GM18520 (cell line): ENCODE results near the gene PCSK5.

ENCODE experiments used
- ATAC-seq: cut with Tn5 transposase; IDR thresholded peaks from one replicate; pipeline ENCODE4 v1.9.1; 2021; ENCODE audit not compliant: unreplicated experiment

The PCSK5 gene

DNA sequence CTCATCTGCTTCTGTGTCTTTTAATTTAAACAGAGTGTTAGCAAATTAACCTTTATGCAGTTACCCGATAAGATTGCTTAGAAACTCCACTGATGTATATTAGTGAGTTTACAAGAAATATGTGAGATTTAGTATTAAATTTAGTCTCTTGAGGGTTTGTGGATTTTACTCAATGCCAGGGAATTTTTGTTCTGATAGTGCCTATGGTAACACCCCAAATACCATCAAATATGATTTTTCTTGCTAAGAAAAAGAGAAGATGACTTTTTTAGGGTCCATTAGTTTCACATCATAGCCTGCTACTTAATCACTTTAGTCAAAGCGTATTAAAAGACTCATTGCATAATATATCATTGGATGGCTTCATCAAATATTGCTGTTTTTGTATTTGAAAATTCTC, 224.9 kb downstream of the PCSK5 start:
- no peak for ATAC-seq

DNA sequence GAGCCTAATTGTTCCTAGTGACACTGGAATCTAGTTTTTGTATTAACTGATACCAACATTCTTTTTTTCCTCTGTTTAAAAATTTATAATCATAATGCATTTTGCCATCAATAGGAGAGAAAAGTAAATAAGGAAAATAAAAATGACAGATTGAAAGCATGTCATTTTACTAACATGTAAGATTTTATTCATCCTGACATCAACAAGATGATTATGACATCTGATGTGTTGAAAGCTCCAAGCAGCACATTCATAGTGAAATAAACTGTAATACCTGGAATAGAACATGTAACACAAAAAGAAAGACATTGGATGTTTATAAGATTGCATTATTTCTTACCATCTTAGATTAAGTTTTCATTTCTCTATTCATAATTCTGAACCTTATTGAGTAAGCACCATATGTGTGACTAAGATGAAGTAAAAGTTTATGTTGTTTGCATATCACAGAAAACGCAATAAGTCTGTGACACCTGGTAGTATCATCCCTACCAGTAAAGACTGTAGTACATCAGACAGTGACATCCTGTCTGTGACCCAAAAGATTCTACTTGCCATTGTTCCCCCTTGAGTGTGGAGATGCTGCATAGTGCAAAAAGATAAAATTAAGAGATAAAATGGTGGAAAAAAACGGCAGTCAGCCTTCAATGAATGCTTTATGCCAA, 225.6 kb downstream of the PCSK5 start:
- ATAC-seq: no peak

DNA sequence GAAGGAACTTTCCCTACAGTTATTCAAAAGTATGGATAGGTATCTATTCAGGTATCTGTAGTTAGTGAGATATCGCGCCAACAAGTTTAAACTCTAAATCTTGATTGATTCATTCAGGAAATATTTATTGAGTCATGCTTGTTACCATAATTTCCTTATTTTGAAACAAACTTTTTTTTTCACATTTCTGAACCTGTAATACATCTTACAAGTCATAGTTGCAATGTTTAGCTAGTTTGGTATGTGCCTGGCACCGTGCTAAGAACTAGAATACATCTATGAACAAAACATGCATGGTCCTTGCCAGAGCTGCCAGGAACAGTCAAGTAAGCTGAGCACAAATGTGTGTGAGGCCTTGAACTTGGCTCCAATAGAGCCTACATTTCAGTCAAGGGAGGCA, 226.4 kb downstream of the PCSK5 start:
- ATAC-seq: no peak

DNA sequence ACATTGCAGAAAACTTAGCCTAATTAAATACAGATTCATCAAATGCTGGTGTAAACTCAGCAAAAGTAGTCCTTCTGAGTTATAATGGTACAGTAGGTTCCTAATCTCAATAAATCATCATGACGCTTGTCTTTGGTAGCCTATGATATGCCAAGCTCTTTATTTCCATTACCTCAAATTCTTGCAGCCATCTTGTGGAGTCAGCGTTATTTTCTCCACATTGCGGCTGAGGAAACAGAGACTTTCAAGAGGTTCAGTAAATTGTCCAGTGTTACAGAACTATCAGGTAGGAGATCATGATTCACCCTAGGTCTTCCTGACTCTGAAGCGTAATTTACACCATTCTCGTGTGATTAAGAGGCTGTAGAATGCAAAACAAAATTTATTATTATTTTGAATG, 237.2 kb downstream of the PCSK5 start:
- ATAC-seq: no peak

DNA sequence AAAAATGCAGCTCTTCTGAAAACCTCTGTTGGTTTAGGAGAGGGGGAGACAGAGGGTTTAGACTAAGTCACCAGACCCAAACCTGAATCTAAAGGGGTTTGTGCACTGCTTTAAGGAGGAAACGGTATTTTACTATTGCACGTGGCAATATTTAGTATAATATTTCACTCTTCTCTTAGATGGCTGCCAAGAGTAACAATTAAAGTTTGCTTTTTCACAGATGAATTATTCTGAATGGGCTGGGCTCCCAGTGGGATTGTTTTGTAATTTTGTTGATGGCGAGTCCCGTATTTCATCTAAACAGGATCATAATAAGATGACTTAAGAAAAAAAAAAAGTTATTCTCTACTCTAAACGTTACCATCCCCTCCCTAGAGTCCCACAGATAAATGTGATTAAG, 245.4 kb downstream of the PCSK5 start:
- ATAC-seq: no peak

DNA sequence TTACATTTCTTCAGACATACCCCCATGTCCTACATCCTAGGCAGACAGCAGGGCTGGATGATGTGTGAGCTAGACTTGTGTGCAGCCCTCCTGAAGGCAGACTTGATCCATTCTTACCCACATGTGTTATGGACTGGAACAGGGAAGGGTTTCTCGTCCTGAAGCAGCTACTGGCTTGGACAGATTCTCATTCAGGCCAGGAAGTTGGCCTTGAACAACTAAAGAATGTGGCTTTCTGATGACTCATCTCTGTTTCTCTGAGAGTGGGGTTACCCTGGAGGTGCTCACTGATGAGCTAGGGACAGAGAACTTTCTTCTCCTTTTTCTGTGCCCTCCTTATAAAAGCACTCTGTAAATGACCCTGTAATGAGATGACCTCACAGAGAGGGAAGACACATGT, 246.5 kb downstream of the PCSK5 start:
- ATAC-seq: no peak

DNA sequence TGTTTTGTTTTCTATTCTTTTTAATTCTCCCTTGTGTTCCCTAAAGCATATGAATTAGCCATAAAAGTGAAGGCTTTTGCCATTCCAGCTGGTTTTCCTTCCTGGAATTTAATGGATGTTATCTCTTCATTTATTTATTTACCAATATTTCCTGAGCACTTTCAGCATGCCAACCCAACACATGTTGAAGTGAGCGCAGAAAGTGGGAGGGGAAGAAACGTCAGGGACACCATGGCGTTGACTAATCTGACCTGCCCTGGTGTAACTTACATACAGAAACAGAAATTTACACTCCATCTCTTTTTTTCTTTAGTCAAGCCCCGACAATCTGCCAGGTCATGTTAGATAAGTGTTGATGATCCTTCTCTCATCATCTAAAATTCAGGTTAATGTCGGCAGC, 247.5 kb downstream of the PCSK5 start:
- no peak for ATAC-seq

DNA sequence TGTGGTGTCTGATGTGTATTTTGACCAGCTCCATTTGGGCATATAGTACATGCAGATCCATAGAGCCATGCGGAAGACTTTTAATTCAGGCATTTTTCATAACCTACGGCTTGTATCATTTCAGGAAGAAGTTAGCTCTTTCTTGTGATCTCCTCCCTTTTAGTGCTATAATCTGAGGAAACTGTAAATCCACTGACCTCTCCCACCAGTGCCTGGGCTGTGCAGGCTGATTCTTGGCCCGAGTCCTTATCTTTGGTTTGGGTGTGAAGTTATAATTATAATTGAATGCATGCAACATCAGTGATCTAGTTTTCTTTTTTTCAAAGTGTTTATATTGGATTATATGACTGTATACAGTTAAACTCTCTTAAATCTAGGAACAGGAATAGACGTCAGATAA, 247.9 kb downstream of the PCSK5 start:
- ATAC-seq: no peak

DNA sequence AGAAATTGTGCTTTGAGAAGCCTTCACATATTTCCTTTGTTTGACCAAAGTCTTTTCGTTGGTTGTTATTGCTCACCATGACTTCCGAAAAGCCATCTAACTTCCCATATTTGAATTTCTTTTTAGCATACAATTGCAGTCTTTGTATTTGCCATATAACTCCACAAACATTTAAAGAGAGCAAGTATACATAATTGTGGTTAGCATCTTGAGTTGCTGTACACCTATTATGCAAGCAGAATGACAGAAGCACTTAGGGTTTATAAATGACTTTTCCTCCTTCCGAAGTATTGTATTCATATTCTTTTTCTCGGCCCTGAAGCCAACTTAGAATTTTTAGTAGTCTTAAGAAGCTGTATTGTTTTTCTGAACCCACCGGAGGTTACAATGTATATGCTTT, 253.4 kb downstream of the PCSK5 start:
- ATAC-seq: no peak

DNA sequence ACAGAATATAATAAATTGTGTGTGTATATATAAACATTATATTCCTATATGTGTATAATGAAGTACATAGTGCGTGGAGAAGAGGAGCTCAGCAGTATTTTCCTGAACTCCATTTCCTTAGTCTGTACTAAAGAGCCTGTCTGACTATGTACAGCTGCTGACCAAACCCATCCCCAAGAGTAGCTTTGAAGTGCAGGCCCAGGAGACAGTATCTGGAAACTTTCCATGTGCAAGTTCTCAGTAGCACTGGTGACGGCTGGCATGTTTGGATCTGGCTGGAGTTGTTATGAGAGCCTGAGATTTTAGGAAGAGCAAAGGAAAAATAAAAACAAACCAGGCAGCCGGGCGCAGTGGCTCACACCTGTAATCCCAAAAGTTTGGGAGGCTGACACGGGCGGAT, 259.5 kb downstream of the PCSK5 start:
- no peak for ATAC-seq

DNA sequence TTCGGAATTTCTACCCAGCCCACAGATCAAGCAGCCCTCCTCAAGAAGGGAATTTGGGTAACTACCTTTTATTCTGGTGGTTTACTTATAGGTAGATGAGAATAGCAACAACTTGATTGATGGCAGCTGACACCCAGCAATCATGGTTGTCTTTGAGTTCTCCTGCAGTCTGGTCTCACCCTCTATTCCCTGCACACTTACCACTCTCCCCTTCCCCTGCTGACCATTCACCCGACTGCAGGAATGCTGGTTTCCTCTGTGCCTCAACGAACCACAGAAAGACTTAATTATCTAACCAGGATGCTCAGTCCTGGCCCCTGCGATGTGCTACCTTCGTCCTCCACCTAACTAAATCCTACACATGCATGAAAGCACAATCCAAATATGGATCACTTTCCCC, 260.8 kb downstream of the PCSK5 start:
- ATAC-seq: no peak

DNA sequence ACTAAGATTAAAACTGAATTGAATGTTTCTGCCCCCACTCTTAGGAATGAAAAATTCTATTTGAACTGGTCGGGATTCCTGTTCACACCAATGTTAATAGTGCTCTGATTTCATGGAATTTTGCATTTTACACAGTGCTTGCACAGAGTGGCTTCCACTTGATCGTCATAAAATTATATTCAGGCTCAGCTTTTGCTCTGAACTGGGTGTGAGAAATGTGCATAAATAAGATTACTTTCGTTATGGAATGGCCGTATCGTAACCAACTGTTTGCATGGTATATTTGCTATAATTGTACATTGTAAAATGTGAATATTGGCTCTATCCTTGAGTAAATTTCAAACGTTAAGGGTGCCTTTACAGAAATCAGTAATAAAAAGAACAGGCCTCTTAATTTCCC, 262.9 kb downstream of the PCSK5 start:
- ATAC-seq: no peak

DNA sequence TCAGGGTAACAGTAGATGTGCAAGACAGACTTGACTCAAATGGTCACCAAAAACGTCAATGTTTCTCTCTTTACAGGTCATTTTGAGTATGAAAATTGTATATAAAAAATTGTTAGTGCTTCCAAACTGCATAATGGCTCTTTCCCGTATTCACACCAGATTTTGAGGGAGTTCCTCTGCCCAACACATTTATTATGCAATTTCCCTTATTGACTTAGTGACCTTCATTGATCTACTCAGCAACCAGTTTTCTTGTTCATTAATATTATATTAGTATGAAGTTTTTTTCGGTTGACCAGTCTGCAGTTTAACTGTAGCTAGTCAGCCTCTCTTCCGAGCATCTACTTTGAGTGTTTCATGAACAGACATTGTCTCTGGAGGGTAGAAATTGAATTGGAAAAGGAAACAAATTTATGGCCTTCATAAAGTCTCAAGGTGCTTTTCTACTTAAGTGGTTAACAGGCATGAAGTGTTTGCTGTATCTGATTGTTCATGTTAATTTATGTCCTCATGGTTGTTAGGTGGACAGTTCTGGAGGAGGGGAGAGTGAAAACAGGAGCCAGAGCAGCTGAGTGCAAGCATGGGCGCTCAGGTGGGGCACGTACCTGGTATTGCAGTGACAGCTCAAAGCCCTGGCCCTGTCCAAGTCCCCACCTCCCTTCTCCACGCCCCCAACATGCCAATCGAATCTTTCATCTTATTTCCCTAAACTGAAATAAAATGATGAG, 263.6 kb downstream of the PCSK5 start:
- no peak for ATAC-seq

DNA sequence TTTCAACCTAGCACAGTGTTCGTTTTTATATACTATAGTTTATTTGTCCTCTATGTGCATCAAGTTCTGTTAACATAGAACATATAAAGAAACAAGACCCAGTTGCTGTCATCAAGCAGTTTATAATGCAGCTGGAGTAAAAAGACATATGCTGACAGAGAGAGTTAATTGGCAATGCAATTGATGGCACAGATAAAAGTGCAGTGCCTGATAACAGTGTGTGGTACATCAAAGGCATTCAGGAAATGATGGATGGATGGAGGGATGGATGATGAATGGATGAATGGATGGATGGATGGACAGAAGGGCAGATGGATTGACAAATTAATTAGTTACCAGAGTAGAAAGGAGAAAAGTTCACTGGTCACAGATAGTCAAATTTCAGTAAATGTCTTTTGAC, 264.9 kb downstream of the PCSK5 start:
- ATAC-seq: no peak

DNA sequence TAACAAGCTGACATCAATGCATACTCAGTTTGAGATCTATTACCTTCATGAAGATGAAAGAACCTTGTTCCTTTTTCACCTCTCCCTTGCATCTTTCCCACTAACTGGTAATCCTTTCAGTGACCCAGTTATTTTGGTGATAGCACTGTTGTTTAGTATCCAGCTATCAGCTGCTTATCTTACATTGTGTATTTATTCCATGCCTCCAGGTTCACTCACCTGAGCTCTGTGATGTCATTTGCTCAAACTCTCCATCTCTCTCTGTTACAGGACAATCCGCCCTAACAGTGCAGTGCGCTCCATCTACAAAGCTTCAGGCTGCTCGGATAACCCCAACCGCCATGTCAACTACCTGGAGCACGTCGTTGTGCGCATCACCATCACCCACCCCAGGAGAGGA, 268.2 kb downstream of the PCSK5 start:
- ATAC-seq: no peak

DNA sequence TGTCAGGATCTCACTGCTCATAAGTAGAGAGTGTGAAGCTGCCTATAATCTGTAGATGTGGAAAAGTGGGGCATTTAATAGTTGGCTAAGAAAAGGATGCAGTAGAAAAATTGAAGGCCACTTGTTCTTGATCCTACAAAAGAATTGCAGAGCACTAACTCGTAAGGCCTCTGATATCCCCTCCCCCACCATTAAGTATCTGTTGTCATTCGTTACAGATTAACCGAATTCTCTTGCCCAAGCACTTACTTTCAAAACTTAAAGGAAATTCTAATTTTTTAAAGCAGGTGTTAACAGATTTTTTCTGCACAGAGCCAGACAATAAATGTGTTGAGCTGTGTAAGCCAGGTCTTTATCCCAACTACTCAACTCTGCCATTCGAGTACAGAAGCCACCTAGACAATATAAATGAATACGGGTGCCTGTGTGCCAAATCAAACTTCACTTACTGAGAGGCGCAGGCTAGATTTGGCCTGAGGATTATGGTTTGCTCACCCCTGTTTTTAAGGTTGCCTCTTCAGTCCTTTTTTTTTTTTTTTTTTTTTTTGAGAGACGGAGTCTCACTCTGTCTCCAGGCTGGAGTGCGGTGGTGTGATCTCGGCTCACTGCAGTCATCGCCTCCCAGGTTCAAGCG, 268.9 kb downstream of the PCSK5 start:
- no peak for ATAC-seq

DNA sequence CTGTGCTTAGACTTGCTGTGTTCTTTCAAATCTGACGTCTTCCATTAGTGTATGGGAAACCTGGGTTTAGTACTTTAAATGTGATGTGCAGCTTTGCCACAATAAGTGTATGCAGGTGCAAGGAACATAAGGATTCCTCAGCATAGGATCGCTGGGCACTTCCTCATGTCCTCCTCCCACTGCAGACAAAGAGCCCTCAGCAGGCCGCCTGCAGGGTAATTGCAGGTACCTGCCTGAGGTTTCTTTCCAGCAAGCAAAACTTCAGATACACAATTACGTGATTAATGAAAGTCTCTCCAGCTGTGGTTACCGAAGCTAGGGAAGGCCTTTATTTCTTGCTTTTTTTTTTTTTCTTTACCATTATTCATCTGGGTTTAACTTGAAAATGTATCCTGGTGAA, 270.6 kb downstream of the PCSK5 start:
- no peak for ATAC-seq

DNA sequence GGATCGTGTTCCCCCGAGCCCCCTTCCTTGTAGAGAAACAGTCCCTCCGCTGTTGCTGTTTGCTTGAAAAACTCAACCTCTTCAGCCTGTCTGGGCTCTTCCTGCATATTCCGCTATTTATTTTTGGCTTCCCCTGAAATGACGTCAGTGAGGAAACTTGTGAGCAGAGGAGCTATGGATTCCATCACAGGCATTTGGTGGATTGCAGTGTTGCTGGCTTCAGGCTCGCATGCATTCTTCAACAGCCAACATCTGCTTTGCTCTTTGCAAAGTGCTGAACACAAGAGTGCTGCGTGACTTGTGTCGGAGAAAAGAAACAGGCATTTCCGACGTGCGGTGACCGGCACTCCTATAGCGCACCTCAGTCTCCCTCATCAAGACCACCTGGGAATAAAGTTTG, 271.1 kb downstream of the PCSK5 start:
- ATAC-seq: no peak

DNA sequence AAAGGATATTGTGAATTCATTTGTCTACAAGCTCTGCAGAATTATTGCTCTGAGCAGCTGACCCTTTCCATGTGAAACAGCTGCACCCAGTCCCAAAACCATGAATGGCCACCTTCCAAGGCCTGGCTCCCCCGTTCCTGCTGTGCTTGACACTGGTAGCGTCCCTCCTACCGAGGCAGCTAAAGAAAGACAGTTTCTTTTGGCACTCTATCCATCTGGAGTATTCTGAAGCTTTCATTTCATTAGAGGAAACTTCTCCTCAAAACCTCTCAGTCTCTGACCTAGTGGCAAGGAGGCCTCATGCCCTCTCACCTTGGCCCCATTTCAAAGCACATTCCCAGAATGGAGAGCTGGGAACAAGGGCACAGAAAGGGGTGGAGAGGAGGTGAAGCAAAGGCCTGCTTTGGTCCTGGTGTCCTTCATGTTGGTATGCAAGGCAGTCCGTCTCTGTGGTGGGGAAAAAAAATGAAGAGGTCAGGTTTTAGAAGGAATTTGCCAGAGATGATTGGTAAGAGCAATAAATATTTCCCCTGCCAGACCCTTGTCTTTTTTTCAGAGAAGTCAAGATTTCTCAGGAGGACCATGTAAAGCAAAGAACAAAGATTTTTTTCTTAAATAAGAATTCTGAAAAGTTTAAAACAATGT, 271.7 kb downstream of the PCSK5 start:
- no peak for ATAC-seq

DNA sequence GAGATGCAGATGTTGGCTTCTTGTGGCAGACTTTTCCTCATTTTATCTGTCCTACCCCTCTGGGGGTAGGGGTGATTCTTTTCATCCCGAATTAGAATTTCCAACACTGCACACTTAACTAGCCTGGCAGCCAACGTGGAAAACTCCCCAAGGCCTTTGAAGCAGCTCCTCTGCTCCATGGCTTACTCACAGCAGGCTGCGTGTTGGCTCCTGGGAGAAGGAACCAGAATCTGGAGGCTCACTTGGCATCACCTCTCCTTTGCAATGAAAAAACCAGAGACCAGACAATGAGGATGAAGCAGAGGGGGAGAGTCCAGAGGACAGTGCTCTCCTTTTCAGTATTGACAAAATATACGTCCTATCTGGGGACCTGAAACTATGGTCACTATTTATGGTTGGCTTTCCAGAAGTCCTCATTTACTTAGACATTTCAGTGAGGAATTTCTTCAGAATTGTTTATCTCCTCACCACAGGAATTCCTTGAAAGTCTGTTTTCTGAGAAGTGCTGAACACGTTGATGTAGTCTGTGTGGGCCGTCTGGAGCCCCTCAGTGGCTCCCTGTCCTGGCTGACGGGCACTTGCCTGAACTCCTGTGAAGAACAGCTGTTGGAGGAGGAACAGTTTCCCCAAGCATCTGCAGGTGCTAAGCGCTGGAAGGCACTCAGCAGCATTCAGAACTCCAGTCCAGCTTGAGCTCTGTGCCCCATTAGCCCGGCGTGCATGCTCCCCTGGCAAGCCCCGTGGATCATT, 272.5 kb downstream of the PCSK5 start:
- ATAC-seq: no peak

DNA sequence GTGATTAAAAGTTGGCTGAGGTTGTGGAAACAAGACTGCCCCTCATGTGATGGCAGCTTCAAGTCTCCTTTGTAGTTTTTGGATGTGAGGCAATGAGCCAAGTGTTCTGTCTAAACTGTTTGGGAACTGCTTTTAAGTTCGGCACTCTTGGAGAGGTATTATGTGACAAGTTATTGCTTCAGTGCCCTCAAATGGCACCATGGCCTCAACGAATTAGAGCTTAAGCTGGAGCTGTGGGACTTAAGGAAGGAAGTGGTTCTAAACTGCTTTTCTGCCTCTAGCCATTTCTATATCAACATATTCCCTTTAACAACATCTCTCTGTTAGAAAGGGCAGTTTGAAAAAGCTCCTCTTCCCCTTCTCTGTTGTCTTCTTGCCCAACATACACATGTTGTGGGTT, 276.1 kb downstream of the PCSK5 start:
- no peak for ATAC-seq
